GM19468 (cell line): ENCODE results near the gene AGPS.

Experiments
- ATAC-seq: cut with Tn5 transposase; IDR thresholded peaks from one replicate; pipeline ENCODE4 v1.9.1; 2021; ENCODE audit warnings: mild to moderate bottlenecking, moderate library complexity, moderate number of reproducible peaks; ENCODE audit not compliant: unreplicated experiment; ENCODE audit errors: extremely low read depth

The AGPS gene

GRCh38 chr2:177383935-177384334 is 8.6 kb upstream of the AGPS start:
- ATAC-seq: no peak

DNA sequence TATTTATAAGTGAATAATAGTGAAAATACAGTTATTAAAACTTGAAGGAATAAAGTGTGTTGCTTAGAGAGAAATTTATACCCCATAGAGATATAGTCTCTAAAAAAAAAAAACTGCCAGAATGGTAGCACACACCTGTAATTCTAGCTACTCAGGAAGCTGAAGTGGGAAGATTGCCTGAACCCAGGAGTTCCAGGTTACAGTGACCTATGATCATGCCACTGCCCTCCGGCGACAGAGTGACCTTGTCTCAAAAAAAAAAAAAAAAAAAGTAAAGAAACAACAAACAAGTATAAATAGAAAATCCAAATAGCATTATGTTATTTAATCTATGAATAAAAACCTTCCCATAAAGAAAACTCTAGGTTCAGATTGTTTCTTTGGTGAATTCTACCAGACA is 7.4 kb upstream of the AGPS start:
- no peak for ATAC-seq

DNA sequence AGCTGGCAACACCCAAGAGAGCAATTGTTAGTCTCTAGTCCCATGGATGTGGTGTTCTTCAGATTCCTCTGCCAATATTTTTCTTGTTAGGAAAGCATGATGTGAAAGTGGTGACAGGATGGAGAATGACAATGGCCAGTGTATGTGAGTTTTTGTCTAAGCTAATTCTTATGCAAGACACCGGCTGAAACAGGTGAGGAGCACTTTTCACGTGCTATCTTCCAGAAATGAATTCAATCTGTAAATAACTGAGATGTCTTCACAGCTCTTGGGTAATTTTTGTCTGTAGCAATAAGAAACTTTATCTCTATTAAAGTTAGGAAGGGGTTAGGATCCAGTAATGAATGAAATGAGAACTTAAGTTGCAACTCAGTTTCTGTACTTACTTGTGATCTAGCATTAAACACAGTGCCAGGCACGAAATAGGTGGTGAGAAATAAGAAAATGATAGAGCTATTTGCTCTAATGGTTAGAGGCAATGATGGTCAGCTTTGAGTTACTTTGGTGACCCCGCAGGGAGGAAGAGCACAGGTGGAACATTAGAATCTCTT is 676 bp upstream of the AGPS start:
- ATAC-seq: no peak

DNA sequence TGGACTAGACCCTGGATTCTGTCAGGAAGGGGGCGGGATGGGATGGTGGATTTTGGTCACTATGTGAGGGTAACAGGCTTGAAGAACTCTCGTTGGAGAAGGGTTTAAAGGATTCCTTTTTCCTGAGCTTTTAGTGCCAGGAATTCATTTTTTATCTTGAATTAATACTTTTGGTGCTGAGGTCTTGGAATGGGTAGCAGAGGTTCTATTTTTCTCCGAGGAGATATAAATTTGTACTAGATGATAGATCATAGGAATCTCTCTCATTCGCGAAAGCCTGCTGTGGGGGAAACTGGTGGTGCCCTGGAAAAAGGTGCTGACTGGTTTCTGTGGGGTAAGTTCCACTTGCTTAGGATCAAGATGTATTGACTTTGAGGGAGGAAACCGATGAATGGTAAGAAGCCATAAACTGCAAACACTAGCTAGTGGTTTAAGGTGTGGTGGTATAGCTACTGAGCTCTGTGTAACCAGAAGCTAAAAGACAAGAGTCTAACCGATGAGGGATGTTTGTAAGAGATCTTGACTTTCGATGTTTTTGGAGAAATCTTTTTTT is 706 bp downstream of the AGPS start:
- ATAC-seq: no peak

GRCh38 chr2:177393824-177394593 is 1.4 kb downstream of the AGPS start:
- no peak for ATAC-seq

- no peak for ATAC-seq
These were observed 2.0 kb downstream of the AGPS start for GRCh38 chr2:177394594-177394973.

DNA sequence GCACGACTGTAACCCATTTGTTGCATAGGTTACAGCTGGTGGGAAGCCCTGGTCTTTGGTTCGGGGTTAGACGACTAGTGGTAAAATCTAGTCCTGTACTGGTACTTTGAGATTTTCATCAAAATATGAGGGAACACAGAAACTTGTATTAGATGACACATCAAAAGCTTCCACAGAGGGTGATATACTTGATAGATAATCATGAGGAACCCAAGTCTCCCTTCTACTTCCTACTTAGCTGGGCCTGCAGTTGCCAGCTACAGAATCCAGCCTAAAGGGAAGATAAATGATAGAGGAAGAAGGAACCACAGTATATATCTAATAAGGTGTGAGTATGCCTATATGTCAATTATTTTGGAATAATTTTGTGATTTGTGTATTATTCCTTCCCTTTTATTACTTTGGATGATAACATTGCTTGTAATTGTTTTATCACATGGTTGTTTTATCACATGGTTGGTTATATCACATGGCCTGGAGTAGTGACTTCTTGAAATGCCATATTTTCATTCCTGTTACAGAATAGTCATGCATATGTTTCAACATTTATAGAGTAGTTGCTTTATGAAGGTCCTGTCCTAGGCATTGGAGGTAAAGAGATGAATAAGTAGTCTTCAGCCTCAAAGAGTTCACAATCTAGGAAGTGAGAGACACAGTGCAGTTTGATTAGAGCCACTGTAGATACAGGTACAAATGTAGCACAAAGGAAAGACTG is 2.9 kb downstream of the AGPS start:
- no peak for ATAC-seq

DNA sequence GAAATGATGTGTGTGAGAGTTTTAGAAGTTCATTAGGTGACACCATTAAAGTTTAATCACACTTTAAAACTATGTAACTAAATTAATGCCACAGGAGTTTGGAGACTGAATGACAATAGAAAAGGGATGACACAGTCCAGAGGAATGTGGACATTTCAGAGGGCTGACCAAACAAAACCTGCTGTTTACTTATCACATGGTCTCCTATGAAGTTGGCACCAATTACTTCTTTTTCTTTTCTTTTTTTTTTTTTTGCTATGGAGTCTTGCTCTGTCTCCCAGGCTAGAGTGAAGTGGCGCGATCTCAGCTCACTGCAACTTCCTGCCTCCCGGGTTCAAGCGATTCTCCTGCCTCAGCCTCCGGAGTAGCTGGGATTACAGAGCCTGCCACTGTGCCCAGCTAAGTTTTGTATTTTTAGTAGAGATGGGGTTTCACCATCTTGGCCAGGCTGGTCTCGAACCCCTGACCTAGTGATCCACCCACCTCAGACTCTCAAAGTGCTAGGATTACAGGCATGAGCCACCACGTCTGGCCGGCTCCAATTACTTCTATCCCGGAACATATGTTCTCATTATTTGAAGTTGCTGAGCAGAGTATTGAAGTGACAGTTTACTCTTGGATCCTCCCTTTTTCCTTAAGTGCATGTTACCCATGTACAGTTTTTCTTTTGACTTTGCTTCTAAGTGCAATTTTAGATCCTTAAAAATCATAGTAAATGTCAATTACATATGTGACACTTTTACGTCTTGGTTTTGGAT is 4.3 kb downstream of the AGPS start:
- no peak for ATAC-seq

GRCh38 chr2:177397481-177398289 is 5.1 kb downstream of the AGPS start:
- ATAC-seq: no peak

DNA sequence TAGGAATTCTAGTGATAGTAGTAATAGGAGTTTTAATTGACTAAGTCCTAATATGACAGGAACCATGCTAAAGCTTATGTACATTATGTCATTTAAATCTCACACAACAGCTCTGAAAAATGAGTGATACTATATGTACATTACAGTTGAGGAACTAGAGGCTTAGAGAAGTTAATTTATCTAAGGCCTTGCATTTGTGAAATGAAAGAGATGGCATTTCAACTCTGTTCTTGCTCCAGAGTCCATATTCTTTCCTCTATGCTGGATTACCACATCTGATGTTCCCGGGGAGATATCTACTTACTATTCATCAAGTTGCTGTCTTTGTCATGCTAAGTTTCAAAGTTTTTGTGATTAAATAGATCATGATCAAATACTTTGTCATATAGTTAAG is 5.7 kb downstream of the AGPS start:
- ATAC-seq: no peak

DNA sequence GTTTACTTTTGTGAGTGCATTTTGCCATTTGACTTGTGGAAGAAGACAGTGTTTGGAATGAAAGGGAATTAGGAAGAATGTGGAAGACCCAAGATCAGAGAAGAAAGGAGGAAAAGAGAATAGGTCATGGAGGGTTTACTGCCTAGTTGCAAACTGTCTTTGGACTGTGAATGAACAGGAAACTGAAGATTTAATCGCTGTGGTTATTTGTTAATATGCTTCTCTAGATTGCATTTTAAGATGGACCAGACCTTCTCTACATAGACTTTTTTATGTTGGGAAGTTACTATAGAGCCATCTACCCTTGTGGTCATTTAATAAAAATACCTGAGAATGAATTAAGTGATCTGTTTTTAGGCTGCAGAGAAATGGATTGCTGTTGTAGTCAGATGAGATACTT is 6.2 kb downstream of the AGPS start:
- ATAC-seq: no peak

- no peak for ATAC-seq
These were observed 6.8 kb downstream of the AGPS start for GRCh38 chr2:177399376-177399775.

DNA sequence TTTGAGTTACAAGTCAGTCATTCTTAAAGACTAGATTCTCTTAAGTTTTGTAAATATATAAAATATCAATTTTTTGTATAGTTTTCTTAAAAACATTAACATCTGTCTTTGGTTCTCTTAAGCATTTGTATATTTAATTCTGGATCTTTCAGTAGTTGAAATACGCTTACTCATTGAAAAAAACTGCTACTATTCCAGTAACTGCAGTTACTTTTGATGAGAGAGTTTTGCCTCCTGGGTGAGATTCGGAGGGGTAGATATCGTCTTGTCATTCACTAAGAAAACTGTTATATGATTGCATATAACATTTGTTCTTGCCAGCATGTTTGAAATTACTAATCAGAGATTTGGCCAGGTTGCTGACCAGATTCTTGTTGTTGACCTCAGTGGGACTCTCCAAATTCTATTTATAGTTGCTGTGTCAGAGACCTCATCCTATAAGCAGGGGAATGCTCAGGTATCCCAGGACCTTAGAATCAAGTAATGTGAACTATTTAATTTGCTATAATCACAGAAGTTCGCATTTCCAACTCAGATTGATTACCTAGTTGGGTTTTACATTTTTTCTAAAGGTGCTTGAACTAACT is 7.9 kb downstream of the AGPS start:
- ATAC-seq: no peak

GRCh38 chr2:177402096-177402495 is 9.5 kb downstream of the AGPS start:
- no peak for ATAC-seq

- no peak for ATAC-seq
These were observed 11.3 kb downstream of the AGPS start for GRCh38 chr2:177403838-177404237.

GRCh38 chr2:177404243-177404642 is 11.7 kb downstream of the AGPS start:
- ATAC-seq: no peak

DNA sequence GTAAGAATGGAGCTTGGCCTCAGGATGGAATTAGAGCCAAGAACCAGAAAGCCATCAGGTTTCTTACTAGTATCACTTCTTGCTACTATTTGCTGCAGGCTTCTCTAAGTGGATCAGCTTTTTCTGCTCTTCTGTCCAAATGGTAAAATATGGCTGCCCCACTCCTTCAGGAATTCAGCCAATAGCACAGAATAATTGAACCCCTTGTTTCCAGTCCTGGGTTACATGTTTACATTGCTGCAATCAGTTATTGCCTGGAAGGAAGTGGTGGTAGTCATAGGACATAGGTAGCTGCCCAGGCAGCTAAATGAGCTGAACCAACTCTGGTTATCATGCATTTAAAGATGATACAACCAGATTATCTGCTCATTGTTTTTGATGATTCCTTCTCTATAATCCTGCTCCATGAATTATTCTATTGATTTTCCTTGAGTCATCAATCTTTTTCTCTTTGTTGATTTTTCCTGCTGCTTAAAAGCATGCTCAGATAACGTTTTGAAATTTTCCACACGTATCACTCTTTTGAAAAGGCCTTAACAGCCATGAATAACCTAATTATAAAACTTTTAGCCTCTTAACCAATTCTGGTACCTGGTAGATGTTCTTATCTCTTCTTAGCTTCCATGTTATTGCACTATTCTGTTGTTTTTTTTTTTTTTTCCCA is 12.6 kb downstream of the AGPS start:
- no peak for ATAC-seq

GRCh38 chr2:177406182-177406581 is 13.6 kb downstream of the AGPS start:
- ATAC-seq: no peak

DNA sequence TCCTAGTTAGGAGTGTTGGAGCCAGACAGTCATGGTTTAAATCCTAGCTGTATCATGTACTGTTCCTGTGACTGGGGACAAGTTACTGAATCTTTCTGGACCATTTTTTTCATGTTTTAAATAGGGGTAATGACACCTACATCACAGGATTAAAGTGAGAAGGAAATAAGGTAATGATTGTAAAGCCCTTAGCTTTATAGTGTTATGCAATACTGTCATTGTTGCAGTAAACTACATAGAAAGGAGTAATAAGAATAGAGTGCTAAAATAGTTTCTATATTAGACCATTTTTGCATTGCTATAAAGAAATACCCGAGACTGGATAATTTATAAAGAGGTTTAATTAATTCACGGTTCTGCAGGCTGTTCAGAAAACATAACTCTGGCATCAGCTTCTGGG is 14.5 kb downstream of the AGPS start:
- ATAC-seq: no peak
